CD4-positive, alpha-beta T cell (primary cell): ENCODE measurements around the gene EXOC3. TPM values are rescaled to one million over a fixed set of nuclear protein-coding genes. Genes with fewer than 3 reads are reported as not detected.

ENCODE experiments used
- ATAC-seq: fragments of 200-7000 bp; cut with Tn5 transposase; one replicate; pipeline ENCODE4 v1.10.0; 2022; ENCODE audit warnings: mild to moderate bottlenecking; ENCODE audit not compliant: poor library complexity
- CTCF ChIA-PET: fragments of 350-600 bp; sonication (Branson Sonifier 250); formaldehyde crosslinking; loops from one replicate; lab custom pipeline; 2021; ENCODE audit warnings: antibody characterized with exemption, inconsistent platforms; lab: Charles Lee
- POLR2A ChIA-PET: fragments of 350-600 bp; sonication (Branson Sonifier 250); formaldehyde crosslinking; loops from one replicate; lab custom pipeline; 2021; ENCODE audit warnings: antibody characterized with exemption, inconsistent platforms; lab: Charles Lee
- DNase-seq, 14 experiments: peaks; one replicate each; pipeline ENCODE4 v3.0.0-alpha.2; 2013 to 2020; ENCODE audit warnings: mixed read lengths in 2 of 14
- H3K27ac ChIP-seq, 2 donors: one replicate each; pipeline versions ENCODE4 v1.5.1 to v1.7.0; 2013; ENCODE audit warnings: low read length in 2 of 2, low read depth in 1 of 2, mild to moderate bottlenecking in 1 of 2
- H3K27me3 ChIP-seq, 2 experiments: 1 replicate in 1 of 2; 2 replicates in 1 of 2; pipeline versions ENCODE4 v1.6.1 to v1.7.0; 2013; ENCODE audit warnings: low read length in 2 of 2, control low read depth in 1 of 2, mild to moderate bottlenecking in 1 of 2, moderate library complexity in 1 of 2; ENCODE audit not compliant: insufficient read depth in 2 of 2, control insufficient read depth in 1 of 2
- H3K36me3 ChIP-seq: one replicate; pipeline ENCODE4 v1.6.1; 2013; ENCODE audit warnings: low read length, control low read depth; ENCODE audit not compliant: insufficient read depth
- H3K4me1 ChIP-seq: one replicate; pipeline ENCODE4 v1.6.1; 2013; ENCODE audit warnings: low read length, control low read depth; ENCODE audit not compliant: insufficient read depth
- H3K4me3 ChIP-seq: one replicate; pipeline ENCODE4 v1.5.1; 2013; ENCODE audit warnings: mild to moderate bottlenecking, low read length, moderate library complexity
- H3K9me3 ChIP-seq, 2 experiments: 1 replicate in 1 of 2; 2 replicates in 1 of 2; pipeline versions ENCODE4 v1.6.1 to v1.7.0; 2013; ENCODE audit warnings: low read length in 2 of 2, mild to moderate bottlenecking in 2 of 2, control low read depth in 1 of 2, moderate library complexity in 1 of 2; ENCODE audit not compliant: control insufficient read depth in 1 of 2, insufficient read depth in 1 of 2
- H3K27ac Mint-ChIP-seq: one replicate; pipeline ENCODE4 v1.8.0; 2020; ENCODE audit warnings: mixed read lengths
- H3K27me3 Mint-ChIP-seq: one replicate; pipeline ENCODE4 v1.8.0; 2021; ENCODE audit warnings: mixed read lengths
- H3K36me3 Mint-ChIP-seq: one replicate; pipeline ENCODE4 v1.8.0; 2021; ENCODE audit warnings: low read depth, mixed read lengths
- H3K4me1 Mint-ChIP-seq: one replicate; pipeline ENCODE4 v1.8.0; 2021; ENCODE audit warnings: low read depth, mixed read lengths
- H3K4me3 Mint-ChIP-seq: one replicate; pipeline ENCODE4 v1.8.0; 2020; ENCODE audit warnings: mild to moderate bottlenecking, mixed read lengths
- H3K9me3 Mint-ChIP-seq: one replicate; pipeline ENCODE4 v1.8.0; 2020; ENCODE audit warnings: mixed read lengths
- intact Hi-C, 2 experiments: fragments of 100-400 bp; cut with DNase I in 1 of 2; cut with micrococcal nuclease in 1 of 2; formaldehyde crosslinking; loops; one replicate each; pipeline versions ENCODE4 v1.15.1 to v1.9.0; 2023 to 2025; cut with DNase I, micrococcal nuclease
- total RNA-seq, 174 experiments: library from RNA in 2 of 174; stranded (reverse) in 2 of 174; gene quantifications; one replicate each; pipeline ENCODE4 v1.2.3 and lab custom pipeline; 2021 to 2026
- TF ChIP-seq, protein P1 (sequence below): fragments of 200-600 bp; IDR thresholded peaks from one replicate; pipeline ENCODE4 v1.8.0; 2022; ENCODE audit warnings: antibody characterized with exemption, mild to moderate bottlenecking

The EXOC3 gene
- total RNA-seq, 2 experiments from 2014 or later, result 82.4 to 84.1 TPM

DNA sequence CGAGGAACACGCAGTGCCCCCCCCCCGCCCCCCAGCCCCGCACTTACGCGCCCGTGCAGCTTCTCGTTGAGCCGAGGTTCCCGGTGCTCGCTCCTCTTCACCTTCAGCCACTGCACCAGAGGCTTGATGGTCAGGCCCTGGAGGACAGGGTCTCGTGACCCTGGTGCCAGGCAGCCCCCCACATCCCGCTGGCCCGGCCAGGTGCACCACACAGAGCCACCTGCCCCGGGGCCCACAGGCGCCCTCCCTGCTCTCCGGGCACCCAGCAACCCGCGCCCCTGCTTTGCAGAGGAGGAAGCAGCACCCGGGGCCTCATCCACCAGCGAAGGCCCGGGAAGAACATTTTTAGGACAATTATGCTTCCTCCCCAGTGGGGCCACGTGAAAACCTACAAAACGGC lies 39.0 kb downstream of the EXOC3 start:
- Mint-ChIP-seq H3K9me3 (no peaks in the 10 kb centered on the region), H3K4me3 (no peak overlapping the region), H3K27me3 (peaks cover 34% of the 10 kb centered on the region), H3K27ac (no peak overlapping the region), H3K4me1 (no peaks in the 10 kb centered on the region), H3K36me3 (no peaks in the 10 kb centered on the region)
- no peaks in the 10 kb centered on the region for H3K36me3 ChIP-seq
- no peak overlapping the region for H3K4me3 ChIP-seq
- POLR2A ChIA-PET, result no interaction called here
- CTCF ChIA-PET, result no interaction called here
- DNase-seq, result no peak
- TF ChIP-seq, protein P1, sequence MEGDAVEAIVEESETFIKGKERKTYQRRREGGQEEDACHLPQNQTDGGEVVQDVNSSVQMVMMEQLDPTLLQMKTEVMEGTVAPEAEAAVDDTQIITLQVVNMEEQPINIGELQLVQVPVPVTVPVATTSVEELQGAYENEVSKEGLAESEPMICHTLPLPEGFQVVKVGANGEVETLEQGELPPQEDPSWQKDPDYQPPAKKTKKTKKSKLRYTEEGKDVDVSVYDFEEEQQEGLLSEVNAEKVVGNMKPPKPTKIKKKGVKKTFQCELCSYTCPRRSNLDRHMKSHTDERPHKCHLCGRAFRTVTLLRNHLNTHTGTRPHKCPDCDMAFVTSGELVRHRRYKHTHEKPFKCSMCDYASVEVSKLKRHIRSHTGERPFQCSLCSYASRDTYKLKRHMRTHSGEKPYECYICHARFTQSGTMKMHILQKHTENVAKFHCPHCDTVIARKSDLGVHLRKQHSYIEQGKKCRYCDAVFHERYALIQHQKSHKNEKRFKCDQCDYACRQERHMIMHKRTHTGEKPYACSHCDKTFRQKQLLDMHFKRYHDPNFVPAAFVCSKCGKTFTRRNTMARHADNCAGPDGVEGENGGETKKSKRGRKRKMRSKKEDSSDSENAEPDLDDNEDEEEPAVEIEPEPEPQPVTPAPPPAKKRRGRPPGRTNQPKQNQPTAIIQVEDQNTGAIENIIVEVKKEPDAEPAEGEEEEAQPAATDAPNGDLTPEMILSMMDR, result no peak
- ATAC-seq, result no peak
- intact Hi-C loops, result no loop called here
- peaks cover 23 to 24% of the 10 kb centered on the region in 2 experiments for H3K27me3 ChIP-seq
- peaks cover 0 to 32% of the 10 kb centered on the region in 2 experiments for H3K9me3 ChIP-seq
- peaks cover 17% of the 10 kb centered on the region for H3K4me1 ChIP-seq
- H3K27ac ChIP-seq, result no peak overlapping the region

DNA sequence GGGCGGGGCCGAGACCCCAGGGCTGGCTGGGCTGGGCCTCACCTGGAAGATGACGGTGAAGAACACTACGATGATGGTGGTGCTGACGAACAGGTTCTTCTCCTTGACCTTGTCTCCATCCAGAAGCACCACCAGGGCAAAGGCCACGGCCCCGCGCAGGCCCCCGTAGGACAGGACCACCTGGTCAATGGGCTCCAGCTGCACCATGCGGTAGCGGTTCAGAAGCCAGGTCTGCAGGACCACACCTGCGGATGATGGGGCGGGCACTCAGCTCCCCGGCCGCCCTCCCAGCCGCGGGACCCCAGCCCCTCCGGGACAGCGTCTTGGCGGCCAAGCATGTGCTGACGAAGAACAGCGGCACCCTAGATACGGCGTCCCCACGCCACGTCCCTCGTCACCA lies 39.5 kb downstream of the EXOC3 start:
- POLR2A ChIA-PET, result no interaction called here
- ATAC-seq, result no peak
- intact Hi-C loops, result no loop called here
- Mint-ChIP-seq H3K27ac (no peak overlapping the region), H3K36me3 (no peaks in the 10 kb centered on the region), H3K27me3 (peaks cover 29% of the 10 kb centered on the region), H3K9me3 (no peaks in the 10 kb centered on the region), H3K4me3 (no peak overlapping the region), H3K4me1 (no peaks in the 10 kb centered on the region)
- TF ChIP-seq, protein P1, result no peak
- Histone ChIP-seq H3K27ac (no peak overlapping the region), H3K9me3 (peaks cover 0 to 28% of the 10 kb centered on the region in 2 experiments), H3K4me3 (no peak overlapping the region), H3K4me1 (peaks cover 17% of the 10 kb centered on the region), H3K27me3 (peaks cover 23 to 24% of the 10 kb centered on the region in 2 experiments), H3K36me3 (no peaks in the 10 kb centered on the region)
- CTCF ChIA-PET, result no interaction called here
- no peak for DNase-seq

DNA sequence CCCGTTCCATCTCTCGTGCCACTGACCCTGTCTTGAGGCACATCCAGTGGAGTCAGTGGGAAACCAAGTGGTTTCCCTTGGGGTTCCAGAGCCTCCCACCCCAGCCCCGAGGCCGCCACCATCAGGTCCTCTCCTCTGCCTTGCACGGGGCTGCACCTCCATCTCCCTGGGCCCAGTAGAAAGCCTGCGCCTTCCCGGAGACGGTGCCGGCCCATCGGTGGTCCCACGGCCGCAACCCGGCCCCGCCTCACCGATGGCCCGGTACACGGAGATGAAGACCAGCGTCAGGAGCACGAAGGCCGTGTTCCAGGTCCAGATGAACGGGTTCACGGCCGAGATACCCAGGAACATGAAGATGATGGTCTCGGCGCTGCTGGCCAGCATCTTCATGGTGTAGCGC lies 40.0 kb downstream of the EXOC3 start:
- H3K4me3 Mint-ChIP-seq, result no peak overlapping the region
- Histone ChIP-seq H3K4me1 (peaks cover 17% of the 10 kb centered on the region), H3K36me3 (no peaks in the 10 kb centered on the region), H3K4me3 (no peak overlapping the region), H3K27ac (no peak overlapping the region), H3K27me3 (peaks cover 19 to 21% of the 10 kb centered on the region in 2 experiments), H3K9me3 (peaks cover 0 to 28% of the 10 kb centered on the region in 2 experiments)
- POLR2A ChIA-PET, result no interaction called here
- ATAC-seq (no peak), DNase-seq (no peak)
- H3K36me3 Mint-ChIP-seq, result no peaks in the 10 kb centered on the region
- TF ChIP-seq, protein P1, result no peak
- H3K4me1 Mint-ChIP-seq, result no peaks in the 10 kb centered on the region
- no peaks in the 10 kb centered on the region for H3K9me3 Mint-ChIP-seq
- no peak overlapping the region for H3K27ac Mint-ChIP-seq
- CTCF ChIA-PET, result no interaction called here
- peaks cover 26% of the 10 kb centered on the region for H3K27me3 Mint-ChIP-seq
- intact Hi-C loops, result no loop called here
